AG04449 (cell line): Measurements from ENCODE around the gene SANBR.

Experiments
- CTCF ChIA-PET: fragments of 350-600 bp; formaldehyde crosslinking; extraction: SDS; loops from one replicate; lab custom pipeline; 2021; ENCODE audit warnings: antibody characterized with exemption; lab: Yijun Ruan, JAX
- POLR2A ChIA-PET: fragments of 400-600, 350-600 bp; formaldehyde crosslinking; extraction: SDS; loops from one replicate; lab custom pipeline; 2020; ENCODE audit warnings: antibody characterized with exemption, inconsistent platforms; lab: Yijun Ruan, JAX
- DNase-seq: peaks from one replicate; pipeline ENCODE4 v3.0.0-alpha.2; 2010; ENCODE audit warnings: low read depth, low spot score
- H3K4me3 ChIP-seq: 2 replicates; pipeline ENCODE4 v1.5.1; 2011; ENCODE audit warnings: low read depth, mild to moderate bottlenecking, control low read depth, low read length
- CTCF ChIP-seq: IDR thresholded peaks from one replicate; pipeline ENCODE4 v1.5.1; 2011; ENCODE audit warnings: mild to moderate bottlenecking, moderate library complexity, low read length, control low read depth, inconsistent platforms; ENCODE audit not compliant: insufficient read depth; ENCODE audit errors: missing control alignments

The SANBR gene

DNA sequence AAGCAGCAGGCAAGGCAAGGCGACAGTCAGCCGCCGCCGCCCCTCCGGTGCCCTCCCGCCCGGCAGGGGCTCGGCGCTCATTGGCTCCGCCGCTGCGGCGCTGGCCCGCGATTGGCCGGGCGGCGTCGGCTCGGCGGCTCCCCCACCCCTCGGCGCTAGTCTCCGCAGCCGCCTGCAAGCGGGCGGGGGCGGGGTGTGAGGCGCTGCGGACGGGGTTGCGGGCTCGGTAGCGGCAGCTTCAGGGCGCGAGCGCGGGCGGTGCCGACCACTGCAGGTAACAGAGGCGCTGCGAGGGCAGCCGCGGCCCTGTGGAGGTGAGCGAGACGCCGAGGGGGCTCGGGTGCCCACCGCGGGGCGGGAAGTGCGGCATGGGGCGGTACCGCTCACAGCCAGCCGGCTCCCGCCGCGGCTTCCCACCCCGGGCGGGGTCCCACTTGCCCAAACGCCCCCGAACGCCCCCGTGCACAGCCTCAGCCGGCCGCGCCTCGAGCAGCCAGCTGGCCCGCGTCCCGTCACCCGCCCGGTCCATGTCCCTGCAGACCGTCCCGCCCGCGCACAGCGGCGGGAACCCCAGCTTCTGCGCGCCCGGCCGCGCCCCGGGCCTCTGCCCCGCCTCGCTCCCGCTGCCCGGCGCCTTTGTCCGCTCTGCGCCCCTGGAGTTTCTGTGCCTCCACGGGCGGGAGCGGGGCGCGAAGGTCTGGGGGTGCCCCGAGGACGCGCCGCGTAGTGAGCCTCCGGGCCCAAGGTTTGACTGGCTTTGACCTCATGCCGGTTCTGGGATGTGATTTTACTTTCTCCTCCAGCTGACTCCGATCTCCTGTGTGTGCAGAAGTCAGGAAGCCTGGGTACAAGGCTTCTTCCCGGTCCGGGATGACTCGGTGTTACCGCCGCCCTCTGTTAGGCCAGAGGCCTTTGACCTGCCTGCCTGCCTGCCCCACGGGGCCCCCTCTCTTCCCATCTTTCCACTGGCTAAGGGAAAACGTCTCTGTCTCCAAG, at the start of gene SANBR:
Gene SANBR (plus strand): TSS at position 158 of the 996 bp plus-strand sequence. CDS start 4,480 bp downstream, outside the sequence.
- peak within 1 kb of the TSS; percentile 80 for H3K4me3 ChIP-seq
- no peak for DNase-seq
- TF ChIP-seq CTCF = no peak
- CTCF ChIA-PET = interaction anchor here (0.9 to 1.3 kb wide), 2 partner anchors 9 to 13 kb away, joined by 3 to 5 read pairs; no protein-coding TSS in a partner anchor
- POLR2A ChIA-PET = interaction anchor here (0.7 kb wide), 1 partner anchor 11 kb away, joined by 3 read pairs; no protein-coding TSS in a partner anchor

DNA sequence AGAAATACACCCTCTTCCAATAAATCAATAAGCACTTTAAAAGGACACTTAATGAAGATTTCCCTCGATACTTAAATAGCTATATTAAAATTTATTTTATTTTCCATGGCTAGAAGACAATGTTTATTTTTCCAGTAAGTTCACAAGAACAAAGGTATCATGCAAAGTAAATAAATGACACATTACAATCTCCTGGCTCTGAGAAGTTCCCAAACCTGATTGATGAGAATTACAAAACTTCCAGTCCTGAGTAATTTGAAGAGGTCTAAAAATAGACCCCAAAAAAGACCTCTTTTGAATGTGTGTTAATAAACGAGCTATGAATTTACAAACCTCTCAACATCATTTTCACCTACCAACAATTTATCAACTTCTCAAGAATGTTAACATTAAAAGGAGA, 49.7 kb upstream of the SANBR start:
- TF ChIP-seq CTCF = no peak
- ChIA-PET CTCF (interaction anchor here (1.2 to 2.1 kb wide), 2 partner anchors 17 to 134 kb away, joined by 3 to 5 read pairs; no protein-coding TSS in a partner anchor), POLR2A (no interaction called here)
- no peak for DNase-seq
- H3K4me3 ChIP-seq = peak overlapping the region; percentile 95

GRCh38 chr2:61016392-61017002, 49.2 kb upstream of the SANBR start:
- CTCF ChIA-PET = interaction anchor here (1.2 to 2.1 kb wide), 2 partner anchors 17 to 134 kb away, joined by 3 to 5 read pairs; no protein-coding TSS in a partner anchor
- no peak for DNase-seq

GRCh38 chr2:61017003-61017555, 48.6 kb upstream of the SANBR start:
- TF ChIP-seq CTCF = no peak
- no peak for DNase-seq
- peak overlapping the region; percentile 95 for H3K4me3 ChIP-seq
- ChIA-PET CTCF (interaction anchor here (2.1 kb wide), 1 partner anchor 18 kb away, joined by 5 read pairs; no protein-coding TSS in a partner anchor), POLR2A (no interaction called here)

More at GRCh38 chr2:61016392-61017002, 49.2 kb upstream of the SANBR start:
- no peak for TF ChIP-seq CTCF
- H3K4me3 ChIP-seq = peak overlapping the region; percentile 95
- POLR2A ChIA-PET = no interaction called here

GRCh38 chr2:61017556-61018317, 47.9 kb upstream of the SANBR start, which contains the start of the genes PEX13 and PUS10:
Gene PEX13, plus strand, starts transcription at chr2:61017720. Its CDS starts 40 bp downstream, at chr2:61017760.
Gene PUS10, minus strand, starts transcription at chr2:61018255. Its CDS starts 6,365 bp downstream, at chr2:61011890.
- peak within 1 kb of the TSS; percentile 95 for H3K4me3 ChIP-seq
- no peak for DNase-seq
- ChIA-PET POLR2A (interaction anchor here (0.6 kb wide), 1 partner anchor 518 kb away, joined by 3 read pairs; no protein-coding TSS in a partner anchor), CTCF (no interaction called here)
- no peak for TF ChIP-seq CTCF
